MCF 10A (cell line): Measurements from ENCODE around the gene LIMS2. TPM values are rescaled to one million over a fixed set of nuclear protein-coding genes. Genes with fewer than 3 reads are reported as not detected.

Experiments used
- BruUV-seq: library from RNA; stranded (reverse); fragments of 400-500 nt; replicated peaks from 2 replicates; lab custom pipeline; 2021; lab: Mats Ljungman, UMichigan
- CTCF ChIA-PET: fragments of 300-600 bp; sonication (Branson Sonifier 250); formaldehyde crosslinking; extraction: SDS; loops from one replicate; lab custom pipeline; 2021; ENCODE audit warnings: antibody characterized with exemption, inconsistent platforms; lab: Yijun Ruan, JAX
- POLR2A ChIA-PET: fragments of 300-600, 350-650 bp; sonication (Branson Sonifier 250); formaldehyde crosslinking; extraction: SDS; loops from one replicate; lab custom pipeline; 2020; ENCODE audit warnings: antibody characterized with exemption, inconsistent platforms; lab: Yijun Ruan, JAX
- DNase-seq: peaks from one replicate; pipeline ENCODE4 v3.0.0-alpha.2; 2018; ENCODE audit not compliant: unreplicated experiment
- H3K27ac Mint-ChIP-seq: one replicate; pipeline ENCODE4 v1.8.0; 2022; ENCODE audit warnings: mild to moderate bottlenecking, low read depth, mixed read lengths; ENCODE audit not compliant: unreplicated experiment
- H3K27me3 Mint-ChIP-seq: one replicate; pipeline ENCODE4 v1.8.0; 2022; ENCODE audit warnings: mixed read lengths; ENCODE audit not compliant: insufficient read depth, unreplicated experiment
- H3K36me3 Mint-ChIP-seq: one replicate; pipeline ENCODE4 v1.8.0; 2022; ENCODE audit warnings: mild to moderate bottlenecking, moderate library complexity, mixed read lengths; ENCODE audit not compliant: insufficient read depth, unreplicated experiment
- H3K4me1 Mint-ChIP-seq: one replicate; pipeline ENCODE4 v1.8.0; 2022; ENCODE audit warnings: mixed read lengths; ENCODE audit not compliant: insufficient read depth, unreplicated experiment
- H3K4me3 Mint-ChIP-seq: one replicate; pipeline ENCODE4 v1.8.0; 2022; ENCODE audit warnings: mild to moderate bottlenecking, moderate library complexity, mixed read lengths; ENCODE audit not compliant: unreplicated experiment
- H3K9me3 Mint-ChIP-seq: one replicate; pipeline ENCODE4 v1.8.0; 2022; ENCODE audit warnings: mixed read lengths; ENCODE audit not compliant: unreplicated experiment
- CTCF ChIP-seq: fragments of 200-600 bp; IDR thresholded peaks from one replicate; pipeline ENCODE4 v1.8.0; 2022; ENCODE audit warnings: antibody characterized with exemption, mild to moderate bottlenecking; ENCODE audit not compliant: unreplicated experiment
- intact Hi-C: fragments of 100-400 bp; cut with micrococcal nuclease; formaldehyde crosslinking; loops from 2 replicates; pipeline ENCODE4 v1.14.1; 2022
- total RNA-seq: library from RNA; stranded (reverse); gene quantifications from 2 replicates; pipeline ENCODE4 v1.2.3, GENCODE V29; 2022

LIMS2 gene
- total RNA-seq, 1 experiment from 2014 or later = not detected

- TF ChIP-seq CTCF = no peak
- Mint-ChIP-seq H3K4me3 (no peak overlapping the region), H3K27me3 (peaks cover 51% of the 10 kb centered on the region), H3K36me3 (no peaks in the 10 kb centered on the region), H3K4me1 (no peaks in the 10 kb centered on the region), H3K9me3 (no peaks in the 10 kb centered on the region), H3K27ac (no peak overlapping the region)
- BruUV-seq = no TSS peak
- intact Hi-C loops = no loop called here
- DNase-seq = no peak
- ChIA-PET POLR2A (no interaction called here), CTCF (no interaction called here)
These were observed 2.7 kb downstream of the LIMS2 start for GRCh38 chr2:127672341-127673224.

- no TSS peak for BruUV-seq
- DNase-seq = no peak
- peaks cover 51% of the 10 kb centered on the region for H3K27me3 Mint-ChIP-seq
- POLR2A ChIA-PET = no interaction called here
- intact Hi-C loops = no loop called here
- no peaks in the 10 kb centered on the region for H3K9me3 Mint-ChIP-seq
- no peaks in the 10 kb centered on the region for H3K36me3 Mint-ChIP-seq
- no peak overlapping the region for H3K4me3 Mint-ChIP-seq
- no peaks in the 10 kb centered on the region for H3K4me1 Mint-ChIP-seq
- CTCF ChIA-PET = no interaction called here
- no peak overlapping the region for H3K27ac Mint-ChIP-seq
- no peak for TF ChIP-seq CTCF
These were observed 3.6 kb downstream of the LIMS2 start for GRCh38 chr2:127671557-127672302.

GRCh38 chr2:127670957-127671290 is 4.4 kb downstream of the LIMS2 start:
- intact Hi-C loops = no loop called here
- CTCF ChIA-PET = no interaction called here
- Mint-ChIP-seq H3K36me3 (no peaks in the 10 kb centered on the region), H3K27me3 (peaks cover 51% of the 10 kb centered on the region), H3K27ac (no peak overlapping the region), H3K9me3 (no peaks in the 10 kb centered on the region), H3K4me1 (no peaks in the 10 kb centered on the region), H3K4me3 (no peak overlapping the region)
- TF ChIP-seq CTCF = no peak
- POLR2A ChIA-PET = no interaction called here
- no peak for DNase-seq
- BruUV-seq = no TSS peak

GRCh38 chr2:127670055-127670956 is 5.0 kb downstream of the LIMS2 start:
- BruUV-seq = no TSS peak
- TF ChIP-seq CTCF = no peak
- ChIA-PET POLR2A (no interaction called here), CTCF (no interaction called here)
- no peaks in the 10 kb centered on the region for H3K36me3 Mint-ChIP-seq
- intact Hi-C loops = no loop called here
- H3K9me3 Mint-ChIP-seq = no peaks in the 10 kb centered on the region
- H3K27me3 Mint-ChIP-seq = peaks cover 53% of the 10 kb centered on the region
- no peaks in the 10 kb centered on the region for H3K4me1 Mint-ChIP-seq
- H3K27ac Mint-ChIP-seq = no peak overlapping the region
- DNase-seq = no peak
- H3K4me3 Mint-ChIP-seq = no peak overlapping the region
